Thoracic aorta (tissue), 2 donors: ENCODE results near the gene FAM53B. TPM values are rescaled to one million over a fixed set of nuclear protein-coding genes. Genes with fewer than 3 reads are reported as not detected.

Experiments used
- ATAC-seq: fragments of 150-250 bp; one replicate; pipeline ENCODE4 v1.8.0; 2017; ENCODE audit warnings: low read depth; ENCODE audit not compliant: insufficient number of reproducible peaks, low FRiP score
- DNase-seq: peaks from one replicate; pipeline ENCODE4 v3.0.0-alpha.2; 2020; ENCODE audit warnings: low spot score
- H3K27ac ChIP-seq, 2 donors: fragments of 200-600 bp; sonication (generic); 1 replicate in 1 of 2; 2 replicates in 1 of 2; pipeline ENCODE4 v1.5.1; 2016; ENCODE audit warnings: mild to moderate bottlenecking in 2 of 2, moderate library complexity in 2 of 2
- H3K27me3 ChIP-seq: fragments of 200-600 bp; sonication (generic); replicated peaks from 2 replicates; pipeline ENCODE4 v1.6.0; 2016; ENCODE audit warnings: mild to moderate bottlenecking; ENCODE audit not compliant: insufficient read depth
- H3K36me3 ChIP-seq: fragments of 200-600 bp; sonication (generic); one replicate; pipeline ENCODE4 v1.5.1; 2016
- H3K4me1 ChIP-seq, 2 donors: fragments of 200-600 bp; sonication (generic); 1 replicate in 1 of 2; 2 replicates in 1 of 2; pipeline versions ENCODE4 v1.5.1 to v1.6.0; 2016; ENCODE audit warnings: low read depth in 2 of 2, mild to moderate bottlenecking in 1 of 2; ENCODE audit not compliant: control insufficient read depth in 1 of 2
- H3K4me3 ChIP-seq: fragments of 200-600 bp; sonication (generic); 2 replicates; pipeline ENCODE4 v1.5.1; 2016; ENCODE audit warnings: mild to moderate bottlenecking
- H3K9me3 ChIP-seq: fragments of 200-600 bp; sonication (generic); 2 replicates; pipeline ENCODE4 v1.5.1; 2016
- total RNA-seq, 2 donors: library from RNA; depleted of rRNA; stranded (reverse); fragments of >200 nt; gene quantifications; one replicate each; pipeline versions ENCODE4 v1.1.0 to v1.2.3, GENCODE V29; 2016
- TF ChIP-seq, protein P1 (sequence below): fragments of 200-600 bp; sonication (generic); IDR thresholded peaks from one replicate; pipeline ENCODE4 v1.5.1; 2019; ENCODE audit warnings: antibody characterized with exemption

FAM53B gene
- total RNA-seq, 2 donors from 2014 or later: 26.6 to 49.5 TPM

DNA sequence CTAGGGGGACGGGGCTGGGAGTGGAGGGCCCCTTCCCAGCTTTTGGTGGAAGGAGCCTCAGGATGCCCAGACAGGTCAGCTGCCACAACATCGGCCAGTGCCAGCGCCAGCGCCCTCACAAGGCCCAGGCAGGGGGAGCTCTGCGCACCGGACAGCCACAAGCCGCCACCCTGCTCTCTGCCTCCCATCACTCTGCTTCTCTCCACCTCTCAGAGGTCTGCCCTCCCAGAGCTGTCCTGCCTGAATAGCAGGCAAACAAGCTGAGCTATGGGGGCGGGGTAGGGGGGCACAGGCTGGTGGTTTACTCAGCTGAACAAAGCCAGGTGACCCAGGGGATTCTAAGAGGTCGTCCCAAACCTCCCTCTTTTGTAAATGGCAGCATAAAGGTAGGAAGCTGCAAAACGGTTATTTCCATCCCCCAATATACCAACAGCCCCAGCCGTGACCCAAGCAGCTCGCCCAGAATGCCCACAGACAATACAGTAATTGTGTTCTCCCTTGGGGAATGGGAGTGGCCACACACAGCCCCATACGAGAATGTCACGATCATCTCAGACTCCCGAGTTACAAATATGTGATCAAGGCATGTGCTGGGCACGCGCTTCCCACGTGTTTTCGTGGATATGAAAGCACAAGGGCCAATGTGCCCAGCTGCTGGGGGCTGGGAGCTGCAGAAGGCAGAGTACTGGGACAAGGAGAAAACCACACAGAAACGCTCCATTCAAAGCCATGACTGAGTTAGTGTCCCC, 19.7 kb downstream of the FAM53B start:
- Histone ChIP-seq H3K27me3 (no peaks in the 10 kb centered on the region), H3K27ac (peak overlapping the region; percentile 30 to 71), H3K4me3 (no peak overlapping the region), H3K36me3 (no peaks in the 10 kb centered on the region), H3K9me3 (no peaks in the 10 kb centered on the region), H3K4me1 (peaks cover 38 to 64% of the 10 kb centered on the region in 2 donors)
- TF ChIP-seq, protein P1, sequence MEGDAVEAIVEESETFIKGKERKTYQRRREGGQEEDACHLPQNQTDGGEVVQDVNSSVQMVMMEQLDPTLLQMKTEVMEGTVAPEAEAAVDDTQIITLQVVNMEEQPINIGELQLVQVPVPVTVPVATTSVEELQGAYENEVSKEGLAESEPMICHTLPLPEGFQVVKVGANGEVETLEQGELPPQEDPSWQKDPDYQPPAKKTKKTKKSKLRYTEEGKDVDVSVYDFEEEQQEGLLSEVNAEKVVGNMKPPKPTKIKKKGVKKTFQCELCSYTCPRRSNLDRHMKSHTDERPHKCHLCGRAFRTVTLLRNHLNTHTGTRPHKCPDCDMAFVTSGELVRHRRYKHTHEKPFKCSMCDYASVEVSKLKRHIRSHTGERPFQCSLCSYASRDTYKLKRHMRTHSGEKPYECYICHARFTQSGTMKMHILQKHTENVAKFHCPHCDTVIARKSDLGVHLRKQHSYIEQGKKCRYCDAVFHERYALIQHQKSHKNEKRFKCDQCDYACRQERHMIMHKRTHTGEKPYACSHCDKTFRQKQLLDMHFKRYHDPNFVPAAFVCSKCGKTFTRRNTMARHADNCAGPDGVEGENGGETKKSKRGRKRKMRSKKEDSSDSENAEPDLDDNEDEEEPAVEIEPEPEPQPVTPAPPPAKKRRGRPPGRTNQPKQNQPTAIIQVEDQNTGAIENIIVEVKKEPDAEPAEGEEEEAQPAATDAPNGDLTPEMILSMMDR: no peak
- DNase-seq (no peak), ATAC-seq (no peak)

DNA sequence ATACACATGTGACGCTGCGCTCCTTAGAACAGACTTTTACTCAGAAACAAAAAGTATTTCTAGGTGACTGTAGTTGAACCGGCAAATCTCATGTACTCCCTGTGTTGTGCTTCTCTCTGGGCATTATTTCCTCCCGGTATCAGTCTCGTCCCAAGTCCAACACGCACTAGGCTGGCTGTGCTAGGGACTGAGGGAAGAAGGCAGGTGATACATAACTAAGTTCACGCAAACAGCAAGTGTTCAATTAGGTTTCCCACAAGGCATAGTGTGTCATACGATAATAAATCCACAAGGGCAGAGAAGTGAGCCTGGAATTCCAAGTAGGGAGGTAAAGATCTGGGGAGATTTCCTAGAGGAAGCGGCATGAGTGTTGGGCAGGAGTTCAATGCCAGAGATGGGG, 20.4 kb downstream of the FAM53B start:
- Histone ChIP-seq H3K4me1 (peaks cover 37 to 61% of the 10 kb centered on the region in 2 donors), H3K27me3 (no peaks in the 10 kb centered on the region), H3K9me3 (no peaks in the 10 kb centered on the region), H3K4me3 (no peak overlapping the region), H3K27ac (peak overlapping the region; percentile 30 to 71), H3K36me3 (no peaks in the 10 kb centered on the region)
- TF ChIP-seq, protein P1: no peak
- DNase-seq (no peak), ATAC-seq (no peak)

DNA sequence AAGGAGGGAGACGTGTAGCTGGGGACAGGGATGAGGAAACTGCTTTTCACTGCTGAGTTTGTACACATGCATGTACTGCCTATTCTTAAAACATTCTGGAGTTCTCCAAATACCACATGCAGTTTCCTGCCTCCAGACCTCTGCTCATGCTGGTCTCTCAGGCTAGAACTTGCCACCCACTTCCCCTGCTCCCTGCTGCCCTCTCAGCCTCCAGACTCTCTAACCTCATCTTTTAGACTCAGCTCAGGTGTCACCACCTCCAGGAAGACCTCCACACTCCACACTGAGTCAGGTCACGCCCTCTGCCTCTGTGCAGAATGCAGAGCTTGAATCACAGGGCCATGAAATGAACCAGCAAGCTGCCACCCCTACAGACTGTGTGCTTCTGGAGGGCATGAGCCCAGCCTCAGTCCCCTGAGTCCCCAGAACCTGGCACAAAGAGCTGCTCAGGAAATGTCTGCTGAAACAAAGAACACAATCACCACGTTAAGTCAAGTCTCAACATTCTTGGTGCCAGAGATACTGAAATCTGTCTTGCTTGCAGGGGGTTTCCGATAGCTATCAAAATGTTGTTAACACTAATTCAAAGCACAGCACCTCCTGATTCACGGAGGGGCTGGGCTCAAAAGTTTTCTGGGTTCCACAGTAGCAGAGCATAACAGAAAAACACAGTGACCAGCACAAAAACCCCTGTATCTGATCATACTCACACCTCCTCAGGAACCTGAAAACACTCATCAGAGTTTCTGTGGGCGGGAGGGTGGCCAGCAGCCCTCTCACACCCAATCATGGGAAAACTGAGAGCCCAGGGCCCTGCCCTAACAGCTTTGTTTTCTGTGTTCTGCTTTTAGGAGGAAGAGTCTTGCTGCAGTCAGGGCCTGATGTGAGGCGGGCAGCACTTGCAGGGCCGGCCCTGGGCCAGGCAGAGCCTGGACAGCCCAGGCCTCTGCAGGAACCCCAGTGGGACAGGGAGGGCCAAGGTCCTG, 21.1 kb downstream of the FAM53B start:
- Histone ChIP-seq H3K9me3 (no peaks in the 10 kb centered on the region), H3K4me1 (peaks cover 40 to 63% of the 10 kb centered on the region in 2 donors), H3K4me3 (no peak overlapping the region), H3K27me3 (no peaks in the 10 kb centered on the region), H3K27ac (peak overlapping the region; percentile 30 to 71), H3K36me3 (no peaks in the 10 kb centered on the region)
- TF ChIP-seq, protein P1: no peak
- DNase-seq: no peak
- ATAC-seq: peak; percentile 12

DNA sequence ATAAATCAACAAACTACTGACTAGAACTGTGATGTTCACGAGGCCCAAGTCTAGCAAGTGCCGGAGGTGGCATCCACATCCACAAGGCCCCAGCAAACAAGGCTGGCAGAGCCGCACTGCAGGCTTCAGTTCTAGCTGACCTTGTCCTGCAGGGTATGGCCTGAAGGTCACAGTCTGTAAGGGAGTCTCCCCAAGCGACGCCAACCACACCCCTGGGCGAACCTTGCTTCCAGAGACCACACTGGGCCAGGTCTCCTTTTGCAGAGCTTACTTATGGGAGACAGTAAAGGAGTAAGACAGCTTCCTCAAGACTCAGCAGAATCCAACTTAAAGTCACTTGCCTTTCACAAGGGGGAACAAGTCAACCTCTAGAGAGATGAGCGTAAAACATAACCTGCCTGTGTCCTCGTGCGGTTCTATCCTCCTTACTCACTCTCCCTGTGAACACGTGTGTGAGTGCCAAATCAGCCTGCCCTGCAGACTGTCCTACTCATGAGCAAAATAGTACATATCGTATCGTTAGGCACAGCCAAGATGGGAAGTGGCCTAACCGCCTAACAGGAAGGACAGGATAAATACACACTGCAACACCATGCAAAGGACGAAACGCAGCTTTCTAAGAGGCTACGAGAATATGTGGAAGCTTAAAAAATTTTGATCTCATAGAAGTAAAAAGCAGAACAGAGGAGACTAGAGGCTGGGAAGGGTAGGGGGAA, 22.7 kb downstream of the FAM53B start:
- no peak for DNase-seq
- H3K4me1 ChIP-seq: peaks cover 36 to 57% of the 10 kb centered on the region in 2 donors
- peak overlapping the region; percentile 43 to 71 for H3K27ac ChIP-seq

More for the DNA sequence above, 22.7 kb downstream of the FAM53B start:
- H3K4me3 ChIP-seq: no peak overlapping the region
- H3K9me3 ChIP-seq: no peaks in the 10 kb centered on the region
- H3K27me3 ChIP-seq: no peaks in the 10 kb centered on the region
- H3K36me3 ChIP-seq: no peaks in the 10 kb centered on the region
- TF ChIP-seq, protein P1: no peak
- ATAC-seq: no peak
